ENCODE results near the gene RASL11A.

RASL11A gene

DNA sequence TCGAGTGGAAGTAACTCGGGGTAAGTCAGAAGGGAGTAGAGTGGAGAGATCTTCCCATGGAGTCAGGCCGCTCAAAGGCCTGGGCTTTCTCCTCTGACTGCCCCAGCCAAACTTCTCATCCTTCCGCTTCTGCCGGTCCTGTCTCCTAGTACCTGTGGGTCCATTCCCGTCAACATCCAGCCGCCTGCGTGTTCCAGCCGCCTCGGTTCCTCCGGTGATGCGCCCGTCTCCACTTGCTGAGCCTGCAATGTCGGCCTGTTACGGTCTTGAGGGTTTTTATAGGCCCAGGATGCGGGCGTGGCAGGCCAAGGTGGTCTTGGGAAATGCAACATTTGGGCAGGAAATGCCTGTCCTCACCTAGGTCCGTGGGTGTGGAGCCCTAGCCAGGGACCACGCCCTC is 38.3 kb downstream of the RASL11A start:
- Histone ChIP-seq H3K4ac (ENCODE audit: low read depth in 1 of 2, low read length in 2 of 2) (no peak overlapping the region), H2BK5ac (ENCODE audit: low read depth, low read length, poor library complexity, severe bottlenecking) (no peak overlapping the region), H2BK15ac (ENCODE audit: low read depth, poor library complexity, severe bottlenecking) (no peak overlapping the region), H3K4me2 (ENCODE audit: low read length, poor library complexity, severe bottlenecking) (no peak overlapping the region), H3K18ac (ENCODE audit: low read depth in 1 of 2, low read length in 2 of 2) (no peak overlapping the region), H3K9ac (ENCODE audit: low read length) (no peak overlapping the region), H3K14ac (ENCODE audit: low read length in 2 of 2) (no peak overlapping the region), H3K79me1 (replicated peaks; ENCODE audit: low read length, poor library complexity, severe bottlenecking) (no peaks in the 10 kb centered on the region), H2AK5ac (ENCODE audit: low read length, severe bottlenecking) (no peak overlapping the region), H3K4me3 (ENCODE audit: insufficient read depth in 1 of 2, low read depth in 1 of 2, low read length in 2 of 2) (no peak overlapping the region), H2BK12ac (ENCODE audit: low read length in 2 of 2) (no peak overlapping the region), H2BK120ac (ENCODE audit: low read depth, low read length) (no peak overlapping the region), H3K27ac (ENCODE audit: low read length, poor library complexity, severe bottlenecking) (no peak overlapping the region), H4K8ac (ENCODE audit: low read length) (no peak overlapping the region), H3K36me3 (ENCODE audit: control insufficient read depth in 1 of 2, insufficient read depth in 2 of 2, low read depth in 1 of 2, low read length in 2 of 2) (no peaks in the 10 kb centered on the region), H4K91ac (ENCODE audit: low read length) (no peak overlapping the region), H2AFZ (ENCODE audit: low read depth, low read length) (no peak overlapping the region), H3K23ac (ENCODE audit: low read length in 2 of 2) (no peak overlapping the region), H3K27me3 (ENCODE audit: control insufficient read depth in 1 of 2, insufficient read depth in 1 of 2, low read length in 2 of 2) (peaks cover 8 to 23% of the 10 kb centered on the region in 2 experiments), H3K9me3 (ENCODE audit: control insufficient read depth, low read length) (no peaks in the 10 kb centered on the region), H3K4me1 (ENCODE audit: control insufficient read depth, insufficient read depth, low read depth, low read length) (no peaks in the 10 kb centered on the region)
- no peak for DNase-seq
- 90% methylated on average over 19 of the region's 19 CpGs for WGBS

DNA sequence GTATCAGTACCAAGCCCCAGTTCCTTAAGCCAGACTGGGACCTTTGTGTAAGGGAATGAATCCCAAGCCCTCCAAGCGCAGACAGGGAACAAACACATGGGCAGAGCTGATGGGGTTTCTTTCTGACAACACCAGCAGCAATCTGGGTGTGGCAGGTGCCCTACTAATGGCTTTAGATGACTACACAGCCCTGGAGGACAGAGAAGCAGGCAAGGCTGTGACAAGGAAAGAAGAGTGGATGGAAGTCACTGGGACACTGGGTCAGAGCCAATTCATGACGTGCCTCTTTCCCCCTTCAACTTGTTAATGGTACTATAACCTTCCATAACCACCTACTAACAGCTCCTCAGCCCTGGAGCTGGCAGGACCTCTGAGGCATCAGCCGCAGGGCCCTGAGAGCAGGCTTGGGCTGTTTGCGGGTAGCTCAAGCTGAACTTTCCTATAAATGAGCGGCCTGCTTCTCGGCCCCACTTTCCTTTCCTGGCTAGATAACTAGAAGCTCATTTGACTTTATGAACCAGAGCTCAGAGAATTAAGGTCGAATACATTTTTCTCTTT is 38.9 kb downstream of the RASL11A start:
- H3K14ac ChIP-seq (ENCODE audit: low read length in 2 of 2): no peak overlapping the region
- H2BK120ac ChIP-seq (ENCODE audit: low read depth, low read length): no peak overlapping the region
- H2AFZ ChIP-seq (ENCODE audit: low read depth, low read length): no peak overlapping the region
- DNase-seq: no peak
- no peak overlapping the region for H3K27ac ChIP-seq (ENCODE audit: low read length, poor library complexity, severe bottlenecking)
- H3K18ac ChIP-seq (ENCODE audit: low read depth in 1 of 2, low read length in 2 of 2): no peak overlapping the region
- no peak overlapping the region for H3K23ac ChIP-seq (ENCODE audit: low read length in 2 of 2)
- no peak overlapping the region for H4K8ac ChIP-seq (ENCODE audit: low read length)
- H3K4ac ChIP-seq (ENCODE audit: low read depth in 1 of 2, low read length in 2 of 2): no peak overlapping the region
- no peaks in the 10 kb centered on the region for H3K4me1 ChIP-seq (ENCODE audit: control insufficient read depth, insufficient read depth, low read depth, low read length)
- H3K27me3 ChIP-seq (ENCODE audit: control insufficient read depth in 1 of 2, insufficient read depth in 1 of 2, low read length in 2 of 2): peaks cover 8 to 23% of the 10 kb centered on the region in 2 experiments
- no peaks in the 10 kb centered on the region for H3K9me3 ChIP-seq (ENCODE audit: control insufficient read depth, low read length)
- no peak overlapping the region for H2BK12ac ChIP-seq (ENCODE audit: low read length in 2 of 2)
- WGBS: 95% methylated on average over 4 of the region's 7 CpGs
- H3K4me2 ChIP-seq (ENCODE audit: low read length, poor library complexity, severe bottlenecking): no peak overlapping the region
- H2BK5ac ChIP-seq (ENCODE audit: low read depth, low read length, poor library complexity, severe bottlenecking): no peak overlapping the region
- H3K79me1 ChIP-seq (replicated peaks; ENCODE audit: low read length, poor library complexity, severe bottlenecking): no peaks in the 10 kb centered on the region
- H2BK15ac ChIP-seq (ENCODE audit: low read depth, poor library complexity, severe bottlenecking): no peak overlapping the region
- H3K4me3 ChIP-seq (ENCODE audit: insufficient read depth in 1 of 2, low read depth in 1 of 2, low read length in 2 of 2): no peak overlapping the region
- H2AK5ac ChIP-seq (ENCODE audit: low read length, severe bottlenecking): no peak overlapping the region
- H3K9ac ChIP-seq (ENCODE audit: low read length): no peak overlapping the region
- no peak overlapping the region for H4K91ac ChIP-seq (ENCODE audit: low read length)
- H3K36me3 ChIP-seq (ENCODE audit: control insufficient read depth in 1 of 2, insufficient read depth in 2 of 2, low read depth in 1 of 2, low read length in 2 of 2): no peaks in the 10 kb centered on the region

- H3K4ac ChIP-seq (ENCODE audit: low read depth in 1 of 2, low read length in 2 of 2): no peak overlapping the region
- no peak overlapping the region for H2AK5ac ChIP-seq (ENCODE audit: low read length, severe bottlenecking)
- no peaks in the 10 kb centered on the region for H3K4me1 ChIP-seq (ENCODE audit: control insufficient read depth, insufficient read depth, low read depth, low read length)
- H3K9me3 ChIP-seq (ENCODE audit: control insufficient read depth, low read length): no peaks in the 10 kb centered on the region
- no peak overlapping the region for H3K4me2 ChIP-seq (ENCODE audit: low read length, poor library complexity, severe bottlenecking)
- H3K23ac ChIP-seq (ENCODE audit: low read length in 2 of 2): no peak overlapping the region
- DNase-seq: peak; percentile 41
- H4K8ac ChIP-seq (ENCODE audit: low read length): no peak overlapping the region
- H3K9ac ChIP-seq (ENCODE audit: low read length): no peak overlapping the region
- no peak overlapping the region for H3K14ac ChIP-seq (ENCODE audit: low read length in 2 of 2)
- 73% methylated on average over 9 of the region's 9 CpGs for WGBS
- no peak overlapping the region for H2BK5ac ChIP-seq (ENCODE audit: low read depth, low read length, poor library complexity, severe bottlenecking)
- no peak overlapping the region for H3K4me3 ChIP-seq (ENCODE audit: insufficient read depth in 1 of 2, low read depth in 1 of 2, low read length in 2 of 2)
- no peak overlapping the region for H3K27ac ChIP-seq (ENCODE audit: low read length, poor library complexity, severe bottlenecking)
- H4K91ac ChIP-seq (ENCODE audit: low read length): no peak overlapping the region
- H3K18ac ChIP-seq (ENCODE audit: low read depth in 1 of 2, low read length in 2 of 2): no peak overlapping the region
- H3K27me3 ChIP-seq (ENCODE audit: control insufficient read depth in 1 of 2, insufficient read depth in 1 of 2, low read length in 2 of 2): peaks cover 8 to 23% of the 10 kb centered on the region in 2 experiments
- no peaks in the 10 kb centered on the region for H3K36me3 ChIP-seq (ENCODE audit: control insufficient read depth in 1 of 2, insufficient read depth in 2 of 2, low read depth in 1 of 2, low read length in 2 of 2)
- no peak overlapping the region for H2BK120ac ChIP-seq (ENCODE audit: low read depth, low read length)
- H2AFZ ChIP-seq (ENCODE audit: low read depth, low read length): no peak overlapping the region
- no peak overlapping the region for H2BK12ac ChIP-seq (ENCODE audit: low read length in 2 of 2)
- no peak overlapping the region for H2BK15ac ChIP-seq (ENCODE audit: low read depth, poor library complexity, severe bottlenecking)
- no peaks in the 10 kb centered on the region for H3K79me1 ChIP-seq (replicated peaks; ENCODE audit: low read length, poor library complexity, severe bottlenecking)
Observed at GRCh38 chr13:27309967-27310598, 39.5 kb downstream of the RASL11A start.

- Histone ChIP-seq H3K23ac (ENCODE audit: low read length in 2 of 2) (no peak overlapping the region), H3K18ac (ENCODE audit: low read depth in 1 of 2, low read length in 2 of 2) (no peak overlapping the region), H2BK15ac (ENCODE audit: low read depth, poor library complexity, severe bottlenecking) (no peak overlapping the region), H3K4ac (ENCODE audit: low read depth in 1 of 2, low read length in 2 of 2) (no peak overlapping the region), H3K27ac (ENCODE audit: low read length, poor library complexity, severe bottlenecking) (no peak overlapping the region), H2BK120ac (ENCODE audit: low read depth, low read length) (no peak overlapping the region), H3K9ac (ENCODE audit: low read length) (no peak overlapping the region), H2BK12ac (ENCODE audit: low read length in 2 of 2) (no peak overlapping the region), H3K4me1 (ENCODE audit: control insufficient read depth, insufficient read depth, low read depth, low read length) (no peaks in the 10 kb centered on the region), H3K4me2 (ENCODE audit: low read length, poor library complexity, severe bottlenecking) (no peak overlapping the region), H2BK5ac (ENCODE audit: low read depth, low read length, poor library complexity, severe bottlenecking) (no peak overlapping the region), H3K36me3 (ENCODE audit: control insufficient read depth in 1 of 2, insufficient read depth in 2 of 2, low read depth in 1 of 2, low read length in 2 of 2) (no peaks in the 10 kb centered on the region), H3K27me3 (ENCODE audit: control insufficient read depth in 1 of 2, insufficient read depth in 1 of 2, low read length in 2 of 2) (peaks cover 8 to 29% of the 10 kb centered on the region in 2 experiments), H3K4me3 (ENCODE audit: insufficient read depth in 1 of 2, low read depth in 1 of 2, low read length in 2 of 2) (no peak overlapping the region), H4K91ac (ENCODE audit: low read length) (no peak overlapping the region), H2AFZ (ENCODE audit: low read depth, low read length) (no peak overlapping the region), H3K79me1 (replicated peaks; ENCODE audit: low read length, poor library complexity, severe bottlenecking) (no peaks in the 10 kb centered on the region), H3K14ac (ENCODE audit: low read length in 2 of 2) (no peak overlapping the region), H2AK5ac (ENCODE audit: low read length, severe bottlenecking) (no peak overlapping the region), H4K8ac (ENCODE audit: low read length) (no peak overlapping the region), H3K9me3 (ENCODE audit: control insufficient read depth, low read length) (no peaks in the 10 kb centered on the region)
- WGBS: 74% methylated on average over 2 of the region's 2 CpGs
- no peak for DNase-seq
Observed at GRCh38 chr13:27310946-27311345, 40.3 kb downstream of the RASL11A start.
